ENCODE results near the gene FHIT.

FHIT gene

GRCh38 chr3:61178167-61178566, 73.1 kb downstream of the FHIT start:
- Histone ChIP-seq H3K27ac (no peak overlapping the region), H3K9ac (no peak overlapping the region), H3K4me2 (no peak overlapping the region), H3K4me1 (no peaks in the 10 kb centered on the region), H3K4me3 (no peak overlapping the region), H3K36me3 (no peaks in the 10 kb centered on the region), H3K27me3 (no peaks in the 10 kb centered on the region), H4K20me1 (no peaks in the 10 kb centered on the region), H3K9me3 (no peaks in the 10 kb centered on the region)
- TF ChIP-seq Cebpa-rat (IDR thresholded peaks at IDR 0.05): no peak

GRCh38 chr3:61177450-61177849, 73.8 kb downstream of the FHIT start:
- no peak overlapping the region for H3K9ac ChIP-seq
- H3K4me3 ChIP-seq: no peak overlapping the region
- H3K4me1 ChIP-seq: no peaks in the 10 kb centered on the region
- no peaks in the 10 kb centered on the region for H4K20me1 ChIP-seq
- TF ChIP-seq Cebpa-rat (IDR thresholded peaks at IDR 0.05): no peak
- no peak overlapping the region for H3K27ac ChIP-seq
- no peaks in the 10 kb centered on the region for H3K27me3 ChIP-seq
- H3K9me3 ChIP-seq: no peaks in the 10 kb centered on the region
- no peak overlapping the region for H3K4me2 ChIP-seq
- no peaks in the 10 kb centered on the region for H3K36me3 ChIP-seq

- no peaks in the 10 kb centered on the region for H4K20me1 ChIP-seq
- H3K27me3 ChIP-seq: no peaks in the 10 kb centered on the region
- TF ChIP-seq Cebpa-rat (IDR thresholded peaks at IDR 0.05): no peak
- H3K9me3 ChIP-seq: no peaks in the 10 kb centered on the region
- H3K4me2 ChIP-seq: no peak overlapping the region
- no peak overlapping the region for H3K9ac ChIP-seq
- H3K4me1 ChIP-seq: no peaks in the 10 kb centered on the region
- no peaks in the 10 kb centered on the region for H3K36me3 ChIP-seq
- H3K4me3 ChIP-seq: no peak overlapping the region
- H3K27ac ChIP-seq: no peak overlapping the region
Measured at GRCh38 chr3:61173676-61174075, 77.6 kb downstream of the FHIT start.

GRCh38 chr3:61172684-61173083, 78.6 kb downstream of the FHIT start:
- H3K9me3 ChIP-seq: no peaks in the 10 kb centered on the region

GRCh38 chr3:61172203-61172602, 79.0 kb downstream of the FHIT start:
- Histone ChIP-seq H4K20me1 (no peaks in the 10 kb centered on the region), H3K9ac (no peak overlapping the region), H3K4me1 (no peaks in the 10 kb centered on the region), H3K27ac (no peak overlapping the region), H3K9me3 (no peaks in the 10 kb centered on the region), H3K36me3 (no peaks in the 10 kb centered on the region), H3K4me2 (no peak overlapping the region), H3K27me3 (no peaks in the 10 kb centered on the region), H3K4me3 (no peak overlapping the region)
- TF ChIP-seq Cebpa-rat (IDR thresholded peaks at IDR 0.05): no peak

More at GRCh38 chr3:61172684-61173083, 78.6 kb downstream of the FHIT start:
- Histone ChIP-seq H3K36me3 (no peaks in the 10 kb centered on the region), H3K27ac (no peak overlapping the region), H3K9ac (no peak overlapping the region), H3K4me1 (no peaks in the 10 kb centered on the region), H3K4me2 (no peak overlapping the region), H3K27me3 (no peaks in the 10 kb centered on the region), H3K4me3 (no peak overlapping the region), H4K20me1 (no peaks in the 10 kb centered on the region)
- no peak for TF ChIP-seq Cebpa-rat (IDR thresholded peaks at IDR 0.05)

GRCh38 chr3:61169621-61170251, 81.5 kb downstream of the FHIT start:
- Histone ChIP-seq H3K36me3 (0 out of 2 replicates have a peak, but pooled peaks cover 6% of the 10 kb centered on the region), H3K4me3 (no peak overlapping the region), H4K20me1 (no peaks in the 10 kb centered on the region), H3K9ac (no peak overlapping the region), H3K4me1 (no peaks in the 10 kb centered on the region), H3K9me3 (peaks cover 10% of the 10 kb centered on the region), H3K27ac (no peak overlapping the region), H3K4me2 (no peak overlapping the region), H3K27me3 (no peaks in the 10 kb centered on the region)
- TF ChIP-seq Cebpa-rat (IDR thresholded peaks at IDR 0.05): no peak

GRCh38 chr3:61168286-61168685, 83.0 kb downstream of the FHIT start:
- no peak overlapping the region for H3K9ac ChIP-seq
- no peaks in the 10 kb centered on the region for H3K27me3 ChIP-seq
- H3K4me1 ChIP-seq: no peaks in the 10 kb centered on the region
- peaks cover 10% of the 10 kb centered on the region for H3K9me3 ChIP-seq
- TF ChIP-seq Cebpa-rat (IDR thresholded peaks at IDR 0.05): no peak
- H3K36me3 ChIP-seq: 0 out of 2 replicates have a peak, but pooled peaks cover 6% of the 10 kb centered on the region
- no peak overlapping the region for H3K4me3 ChIP-seq
- no peaks in the 10 kb centered on the region for H4K20me1 ChIP-seq
- no peak overlapping the region for H3K27ac ChIP-seq
- H3K4me2 ChIP-seq: no peak overlapping the region

- no peak overlapping the region for H3K27ac ChIP-seq
- H3K4me2 ChIP-seq: no peak overlapping the region
- no peak for TF ChIP-seq Cebpa-rat (IDR thresholded peaks at IDR 0.05)
- 0 out of 2 replicates have a peak, but pooled peaks cover 4% of the 10 kb centered on the region for H3K4me1 ChIP-seq
- H3K36me3 ChIP-seq: 0 out of 2 replicates have a peak, but pooled peaks cover 6% of the 10 kb centered on the region
- H3K9me3 ChIP-seq: peaks cover 10% of the 10 kb centered on the region
- no peaks in the 10 kb centered on the region for H3K27me3 ChIP-seq
- H3K4me3 ChIP-seq: no peak overlapping the region
- H3K9ac ChIP-seq: no peak overlapping the region
- H4K20me1 ChIP-seq: no peaks in the 10 kb centered on the region
Measured at GRCh38 chr3:61162965-61163364, 88.3 kb downstream of the FHIT start.

GRCh38 chr3:61158667-61159066, 92.6 kb downstream of the FHIT start:
- Histone ChIP-seq H3K4me1 (0 out of 2 replicates have a peak, but pooled peaks cover 4% of the 10 kb centered on the region), H3K4me2 (0 out of 2 replicates have a peak overlapping the region, but pooled peaks have one; percentile 8)
- no peak for TF ChIP-seq Cebpa-rat (IDR thresholded peaks at IDR 0.05)

GRCh38 chr3:61158216-61158615, 93.0 kb downstream of the FHIT start:
- Histone ChIP-seq H3K9ac (no peak overlapping the region), H3K4me2 (0 out of 2 replicates have a peak overlapping the region, but pooled peaks have one; percentile 8), H4K20me1 (no peaks in the 10 kb centered on the region), H3K27me3 (no peaks in the 10 kb centered on the region), H3K4me1 (0 out of 2 replicates have a peak, but pooled peaks cover 4% of the 10 kb centered on the region), H3K9me3 (no peaks in the 10 kb centered on the region), H3K4me3 (no peak overlapping the region), H3K36me3 (no peaks in the 10 kb centered on the region), H3K27ac (no peak overlapping the region)
- no peak for TF ChIP-seq Cebpa-rat (IDR thresholded peaks at IDR 0.05)

More at GRCh38 chr3:61158667-61159066, 92.6 kb downstream of the FHIT start:
- H3K4me3 ChIP-seq: no peak overlapping the region
- no peaks in the 10 kb centered on the region for H3K9me3 ChIP-seq
- no peak overlapping the region for H3K9ac ChIP-seq
- no peaks in the 10 kb centered on the region for H4K20me1 ChIP-seq
- no peaks in the 10 kb centered on the region for H3K27me3 ChIP-seq
- no peaks in the 10 kb centered on the region for H3K36me3 ChIP-seq
- no peak overlapping the region for H3K27ac ChIP-seq

Data from BLaER1 (cell line).